ENCODE results near the gene NOTCH1.
"Not testable (repeated sequence)": the region's sequence is repeated elsewhere in the genome, so short reads cannot be mapped to it uniquely, and the experiment has no call there.

NOTCH1 gene

GRCh38 chr9:136576269-136576626, 30.4 kb upstream of the NOTCH1 start:
- Histone ChIP-seq H3K27me3 (ENCODE audit: insufficient read depth, low read length) (no peaks in the 10 kb centered on the region), H4K91ac (ENCODE audit: low read depth, low read length) (peak overlapping the region; percentile 9), H3K4me2 (ENCODE audit: low read length) (no peak overlapping the region), H3K4ac (ENCODE audit: low read depth, low read length) (no peak overlapping the region), H3K23ac (ENCODE audit: low read length) (no peak overlapping the region), H3K18ac (ENCODE audit: low read length) (no peak overlapping the region), H2BK120ac (ENCODE audit: insufficient read depth, low read length, poor library complexity) (no peak overlapping the region), H2BK5ac (ENCODE audit: low read depth, low read length, poor library complexity) (no peak overlapping the region), H4K12ac (ENCODE audit: low read depth, low read length) (no peak overlapping the region), H3K36me3 (ENCODE audit: control insufficient read depth in 1 of 2, insufficient read depth in 2 of 2, low read length in 2 of 2) (no peaks in the 10 kb centered on the region), H3K14ac (ENCODE audit: low read length) (no peak overlapping the region), H2AFZ (ENCODE audit: insufficient read depth, low read length, poor library complexity) (no peak overlapping the region), H4K8ac (ENCODE audit: low read depth, low read length) (no peak overlapping the region), H3K9ac (ENCODE audit: low read length) (no peak overlapping the region), H3K79me2 (ENCODE audit: control insufficient read depth, insufficient read depth, low read length, poor library complexity) (peaks cover 3% of the 10 kb centered on the region), H2BK12ac (ENCODE audit: low read length) (peak overlapping the region; percentile 48), H3K4me1 (ENCODE audit: control insufficient read depth in 1 of 2, insufficient read depth in 2 of 2, low read length in 2 of 2) (peaks cover 17 to 22% of the 10 kb centered on the region in 2 experiments), H3K4me3 (ENCODE audit: low read depth, low read length) (no peak overlapping the region), H2AK5ac (ENCODE audit: low read length) (peak overlapping the region; percentile 69), H3K79me1 (ENCODE audit: low read length) (peaks cover 16% of the 10 kb centered on the region), H3K27ac (ENCODE audit: low read depth, low read length) (no peak overlapping the region), H3K9me3 (ENCODE audit: insufficient read depth, low read depth, low read length) (no peaks in the 10 kb centered on the region)
- no peak for DNase-seq
- no CpG with 5 or more reads among the region's 8 CpGs for whole genome bisulfite sequencing (ENCODE audit: extremely low coverage, insufficient coverage, insufficient read length)

GRCh38 chr9:136575626-136576268, 29.9 kb upstream of the NOTCH1 start:
- DNase-seq = no peak
- Histone ChIP-seq H3K27ac (ENCODE audit: low read depth, low read length) (no peak overlapping the region), H3K14ac (ENCODE audit: low read length) (peak overlapping the region; percentile 37), H3K23ac (ENCODE audit: low read length) (no peak overlapping the region), H3K4me1 (ENCODE audit: control insufficient read depth in 1 of 2, insufficient read depth in 2 of 2, low read length in 2 of 2) (peaks cover 22 to 27% of the 10 kb centered on the region in 2 experiments), H2AK5ac (ENCODE audit: low read length) (no peak overlapping the region), H3K79me2 (ENCODE audit: control insufficient read depth, insufficient read depth, low read length, poor library complexity) (peaks cover 7% of the 10 kb centered on the region), H2BK12ac (ENCODE audit: low read length) (no peak overlapping the region), H3K79me1 (ENCODE audit: low read length) (peaks cover 21% of the 10 kb centered on the region), H3K4me2 (ENCODE audit: low read length) (no peak overlapping the region), H3K9me3 (ENCODE audit: insufficient read depth, low read depth, low read length) (no peaks in the 10 kb centered on the region), H3K27me3 (ENCODE audit: insufficient read depth, low read length) (no peaks in the 10 kb centered on the region), H3K4me3 (ENCODE audit: low read depth, low read length) (no peak overlapping the region), H2BK5ac (ENCODE audit: low read depth, low read length, poor library complexity) (no peak overlapping the region), H2BK120ac (ENCODE audit: insufficient read depth, low read length, poor library complexity) (no peak overlapping the region), H3K18ac (ENCODE audit: low read length) (no peak overlapping the region), H2AFZ (ENCODE audit: insufficient read depth, low read length, poor library complexity) (no peak overlapping the region), H4K91ac (ENCODE audit: low read depth, low read length) (no peak overlapping the region), H4K12ac (ENCODE audit: low read depth, low read length) (no peak overlapping the region), H3K4ac (ENCODE audit: low read depth, low read length) (no peak overlapping the region), H3K9ac (ENCODE audit: low read length) (no peak overlapping the region), H4K8ac (ENCODE audit: low read depth, low read length) (no peak overlapping the region), H3K36me3 (ENCODE audit: control insufficient read depth in 1 of 2, insufficient read depth in 2 of 2, low read length in 2 of 2) (no peaks in the 10 kb centered on the region)
- no CpG with 5 or more reads among the region's 21 CpGs for WGBS (ENCODE audit: extremely low coverage, insufficient coverage, insufficient read length)

- not testable (repeated sequence) for H3K36me3 ChIP-seq (ENCODE audit: control insufficient read depth in 1 of 2, insufficient read depth in 2 of 2, low read length in 2 of 2); H2BK120ac ChIP-seq (ENCODE audit: insufficient read depth, low read length, poor library complexity); H3K18ac ChIP-seq (ENCODE audit: low read length); H4K8ac ChIP-seq (ENCODE audit: low read depth, low read length); H3K9ac ChIP-seq (ENCODE audit: low read length); H2BK12ac ChIP-seq (ENCODE audit: low read length); H4K12ac ChIP-seq (ENCODE audit: low read depth, low read length); H4K91ac ChIP-seq (ENCODE audit: low read depth, low read length); H3K4ac ChIP-seq (ENCODE audit: low read depth, low read length); H3K23ac ChIP-seq (ENCODE audit: low read length); H2AFZ ChIP-seq (ENCODE audit: insufficient read depth, low read length, poor library complexity); H3K27ac ChIP-seq (ENCODE audit: low read depth, low read length); H3K27me3 ChIP-seq (ENCODE audit: insufficient read depth, low read length); H3K4me3 ChIP-seq (ENCODE audit: low read depth, low read length); H3K4me2 ChIP-seq (ENCODE audit: low read length); H3K79me2 ChIP-seq (ENCODE audit: control insufficient read depth, insufficient read depth, low read length, poor library complexity); DNase-seq; H3K14ac ChIP-seq (ENCODE audit: low read length); H3K9me3 ChIP-seq (ENCODE audit: insufficient read depth, low read depth, low read length); H2BK5ac ChIP-seq (ENCODE audit: low read depth, low read length, poor library complexity); H2AK5ac ChIP-seq (ENCODE audit: low read length)
- H3K79me1 ChIP-seq (ENCODE audit: low read length) = peaks cover 22% of the 10 kb centered on the region
- peaks cover 26 to 27% of the 10 kb centered on the region in 2 experiments for H3K4me1 ChIP-seq (ENCODE audit: control insufficient read depth in 1 of 2, insufficient read depth in 2 of 2, low read length in 2 of 2)
- WGBS (ENCODE audit: extremely low coverage, insufficient coverage, insufficient read length) = no CpG with 5 or more reads among the region's 16 CpGs
These were observed 28.8 kb upstream of the NOTCH1 start for GRCh38 chr9:136574606-136575005.

GRCh38 chr9:136572828-136573625, 27.2 kb upstream of the NOTCH1 start:
- H2BK120ac ChIP-seq (ENCODE audit: insufficient read depth, low read length, poor library complexity) = peak overlapping the region; percentile 38
- H3K9ac ChIP-seq (ENCODE audit: low read length) = no peak overlapping the region
- H4K91ac ChIP-seq (ENCODE audit: low read depth, low read length) = peak overlapping the region; percentile 5
- H2BK5ac ChIP-seq (ENCODE audit: low read depth, low read length, poor library complexity) = no peak overlapping the region
- H3K4me2 ChIP-seq (ENCODE audit: low read length) = no peak overlapping the region
- peaks cover 35 to 38% of the 10 kb centered on the region in 2 experiments for H3K4me1 ChIP-seq (ENCODE audit: control insufficient read depth in 1 of 2, insufficient read depth in 2 of 2, low read length in 2 of 2)
- no peak overlapping the region for H4K12ac ChIP-seq (ENCODE audit: low read depth, low read length)
- H3K14ac ChIP-seq (ENCODE audit: low read length) = no peak overlapping the region
- no peak for DNase-seq
- H3K4ac ChIP-seq (ENCODE audit: low read depth, low read length) = no peak overlapping the region
- H3K9me3 ChIP-seq (ENCODE audit: insufficient read depth, low read depth, low read length) = peaks cover 5% of the 10 kb centered on the region
- no CpG with 5 or more reads among the region's 34 CpGs for WGBS (ENCODE audit: extremely low coverage, insufficient coverage, insufficient read length)
- no peak overlapping the region for H2AFZ ChIP-seq (ENCODE audit: insufficient read depth, low read length, poor library complexity)
- H3K18ac ChIP-seq (ENCODE audit: low read length) = peak overlapping the region; percentile 31
- peak overlapping the region; percentile 22 for H2AK5ac ChIP-seq (ENCODE audit: low read length)
- peak overlapping the region; percentile 6 for H4K8ac ChIP-seq (ENCODE audit: low read depth, low read length)
- H3K79me2 ChIP-seq (ENCODE audit: control insufficient read depth, insufficient read depth, low read length, poor library complexity) = peaks cover 7% of the 10 kb centered on the region
- no peak overlapping the region for H3K4me3 ChIP-seq (ENCODE audit: low read depth, low read length)
- peaks cover 27% of the 10 kb centered on the region for H3K79me1 ChIP-seq (ENCODE audit: low read length)
- no peaks in the 10 kb centered on the region for H3K36me3 ChIP-seq (ENCODE audit: control insufficient read depth in 1 of 2, insufficient read depth in 2 of 2, low read length in 2 of 2)
- H3K23ac ChIP-seq (ENCODE audit: low read length) = no peak overlapping the region
- H2BK12ac ChIP-seq (ENCODE audit: low read length) = peak overlapping the region; percentile 31
- H3K27me3 ChIP-seq (ENCODE audit: insufficient read depth, low read length) = no peaks in the 10 kb centered on the region
- H3K27ac ChIP-seq (ENCODE audit: low read depth, low read length) = no peak overlapping the region
